SK-N-MC (cell line): Measurements from ENCODE around the gene AFAP1.

Experiments
- DNase-seq: peaks from one replicate; pipeline ENCODE4 v3.0.0-alpha.2; 2011; ENCODE audit warnings: low read depth, low spot score
- H3K27ac ChIP-seq: fragments of 200-600 bp; sonication (generic); 2 replicates; pipeline ENCODE4 v1.5.1; 2016; ENCODE audit warnings: mixed run types
- H3K36me3 ChIP-seq: fragments of 200-600 bp; sonication (generic); 2 replicates; pipeline ENCODE4 v1.6.1; 2017; ENCODE audit warnings: antibody characterized with exemption, low read length, mixed read lengths; ENCODE audit not compliant: insufficient read depth
- H3K4me3 ChIP-seq: fragments of 200-600 bp; sonication (generic); 2 replicates; pipeline ENCODE4 v1.5.1; 2016
- H3K9ac ChIP-seq: fragments of 200-600 bp; sonication (generic); 2 replicates; pipeline ENCODE4 v1.8.0; 2017; ENCODE audit warnings: mixed run types, mixed read lengths; ENCODE audit not compliant: insufficient read length
- H3K9me3 ChIP-seq: fragments of 200-600 bp; sonication (generic); 2 replicates; pipeline ENCODE4 v1.6.1; 2017; ENCODE audit warnings: low read depth, mild to moderate bottlenecking, antibody characterized with exemption, low read length, moderate library complexity, mixed read lengths
- EZH2 ChIP-seq: fragments of 200-600 bp; sonication (generic); IDR thresholded peaks from one replicate; pipeline ENCODE4 v1.6.1; 2017; ENCODE audit warnings: antibody characterized with exemption
- FOXP2 ChIP-seq: optimal IDR thresholded peaks from 2 replicates; pipeline ENCODE3; 2011; ENCODE audit warnings: mild to moderate bottlenecking, moderate library complexity; ENCODE audit not compliant: insufficient read depth; ENCODE audit errors: extremely low read length, control extremely low read depth
- POLR2AphosphoS5 ChIP-seq: IDR thresholded peaks from 2 replicates; pipeline ENCODE4 v1.6.1; 2012; ENCODE audit warnings: mild to moderate bottlenecking, low read depth, low read length, borderline replicate concordance

The AFAP1 gene

GRCh38 chr4:7727749-7728148 lies 211.9 kb downstream of the AFAP1 start:
- Histone ChIP-seq H3K9me3 (no peaks in the 10 kb centered on the region), H3K36me3 (no peaks in the 10 kb centered on the region), H3K27ac (no peak overlapping the region), H3K9ac (no peak overlapping the region), H3K4me3 (no peak overlapping the region)
- no peak for DNase-seq
- TF ChIP-seq POLR2AphosphoS5: no peak
- TF ChIP-seq FOXP2: no peak
- no peak for TF ChIP-seq EZH2

GRCh38 chr4:7726665-7727413 lies 212.8 kb downstream of the AFAP1 start:
- Histone ChIP-seq H3K4me3 (no peak overlapping the region), H3K9me3 (no peaks in the 10 kb centered on the region), H3K27ac (no peak overlapping the region), H3K36me3 (no peaks in the 10 kb centered on the region), H3K9ac (no peak overlapping the region)
- TF ChIP-seq EZH2: no peak
- TF ChIP-seq FOXP2: no peak
- TF ChIP-seq POLR2AphosphoS5: no peak
- no peak for DNase-seq

GRCh38 chr4:7725951-7726350 lies 213.7 kb downstream of the AFAP1 start:
- no peak for DNase-seq
- TF ChIP-seq FOXP2: no peak
- TF ChIP-seq EZH2: no peak
- no peak for TF ChIP-seq POLR2AphosphoS5
- Histone ChIP-seq H3K9me3 (no peaks in the 10 kb centered on the region), H3K36me3 (no peaks in the 10 kb centered on the region), H3K9ac (no peak overlapping the region), H3K27ac (no peak overlapping the region), H3K4me3 (no peak overlapping the region)

- no peak overlapping the region for H3K9ac ChIP-seq
- DNase-seq: no peak
These were observed 216.0 kb downstream of the AFAP1 start for GRCh38 chr4:7723625-7724024.

GRCh38 chr4:7722766-7723387 lies 216.8 kb downstream of the AFAP1 start:
- TF ChIP-seq POLR2AphosphoS5: no peak
- TF ChIP-seq EZH2: no peak
- TF ChIP-seq FOXP2: no peak

More at GRCh38 chr4:7723625-7724024, 216.0 kb downstream of the AFAP1 start:
- Histone ChIP-seq H3K9me3 (no peaks in the 10 kb centered on the region), H3K27ac (no peak overlapping the region), H3K4me3 (no peak overlapping the region), H3K36me3 (no peaks in the 10 kb centered on the region)
- TF ChIP-seq EZH2: no peak
- TF ChIP-seq POLR2AphosphoS5: no peak
- TF ChIP-seq FOXP2: no peak

GRCh38 chr4:7721984-7722551 lies 217.6 kb downstream of the AFAP1 start:
- no peaks in the 10 kb centered on the region for H3K36me3 ChIP-seq
- H3K9ac ChIP-seq: no peak overlapping the region
- no peaks in the 10 kb centered on the region for H3K9me3 ChIP-seq
- no peak overlapping the region for H3K4me3 ChIP-seq
- no peak overlapping the region for H3K27ac ChIP-seq
- TF ChIP-seq POLR2AphosphoS5: no peak
- no peak for TF ChIP-seq FOXP2
- no peak for TF ChIP-seq EZH2
- DNase-seq: no peak

More at GRCh38 chr4:7722766-7723387, 216.8 kb downstream of the AFAP1 start:
- no peak for DNase-seq
- no peak overlapping the region for H3K4me3 ChIP-seq
- H3K36me3 ChIP-seq: no peaks in the 10 kb centered on the region
- H3K9ac ChIP-seq: no peak overlapping the region
- H3K9me3 ChIP-seq: no peaks in the 10 kb centered on the region
- no peak overlapping the region for H3K27ac ChIP-seq

- no peaks in the 10 kb centered on the region for H3K9me3 ChIP-seq
- H3K27ac ChIP-seq: no peak overlapping the region
- H3K9ac ChIP-seq: no peak overlapping the region
- DNase-seq: no peak
- H3K36me3 ChIP-seq: no peaks in the 10 kb centered on the region
- no peak overlapping the region for H3K4me3 ChIP-seq
- TF ChIP-seq EZH2: no peak
- TF ChIP-seq FOXP2: no peak
- no peak for TF ChIP-seq POLR2AphosphoS5
These were observed 220.1 kb downstream of the AFAP1 start for GRCh38 chr4:7719354-7720174.
